HG03097 (cell line): ENCODE data around the gene NTNG1.
"Not testable (repeated sequence)": the region's sequence is repeated elsewhere in the genome, so short reads cannot be mapped to it uniquely, and the experiment has no call there.

ENCODE experiments used
- ATAC-seq: cut with Tn5 transposase; IDR thresholded peaks from one replicate; pipeline ENCODE4 v1.9.1; 2021; ENCODE audit not compliant: unreplicated experiment, low FRiP score

Gene NTNG1

DNA sequence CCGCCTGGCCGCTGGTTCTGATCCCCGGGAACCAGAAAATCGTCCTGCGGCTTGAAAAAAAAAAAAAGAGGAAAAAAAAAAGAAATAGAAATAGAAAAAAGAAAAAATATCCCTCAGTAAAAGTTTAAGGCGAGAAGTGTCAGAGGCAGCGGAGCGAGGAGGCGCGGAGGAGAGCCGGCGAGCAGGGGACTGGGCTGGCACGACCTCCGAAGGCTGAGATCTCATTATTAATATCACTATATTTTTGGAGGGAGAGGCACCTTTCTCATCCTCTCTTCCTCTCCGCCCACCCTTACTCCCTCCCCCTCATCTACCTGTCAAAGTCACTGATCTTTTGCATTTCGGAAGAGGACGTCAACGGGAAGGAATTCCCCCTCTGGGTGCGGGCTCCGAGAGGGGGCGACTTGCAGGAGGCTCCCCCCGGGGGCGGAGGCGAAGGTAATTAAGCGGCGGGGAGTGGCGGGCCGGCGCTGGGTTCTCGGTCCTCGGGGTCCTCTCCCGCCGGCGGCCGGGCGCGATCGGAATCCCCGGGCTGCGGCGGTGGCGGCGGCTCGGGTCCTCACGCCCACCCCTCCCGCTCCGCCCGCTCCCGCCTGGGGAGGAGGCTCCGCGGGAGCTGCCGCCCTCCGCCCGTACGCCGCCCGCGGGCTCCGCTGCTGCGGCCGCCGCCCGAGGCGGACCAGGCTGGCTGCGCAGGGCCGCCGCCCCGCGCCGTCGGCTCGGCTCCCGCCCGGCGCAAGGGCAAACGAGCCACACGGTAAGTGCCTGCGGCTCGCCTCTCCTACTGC is at the start of gene NTNG1:
NTNG1 (plus strand) TSS at position 337 of the 788 bp plus-strand sequence.
- ATAC-seq = no peak

DNA sequence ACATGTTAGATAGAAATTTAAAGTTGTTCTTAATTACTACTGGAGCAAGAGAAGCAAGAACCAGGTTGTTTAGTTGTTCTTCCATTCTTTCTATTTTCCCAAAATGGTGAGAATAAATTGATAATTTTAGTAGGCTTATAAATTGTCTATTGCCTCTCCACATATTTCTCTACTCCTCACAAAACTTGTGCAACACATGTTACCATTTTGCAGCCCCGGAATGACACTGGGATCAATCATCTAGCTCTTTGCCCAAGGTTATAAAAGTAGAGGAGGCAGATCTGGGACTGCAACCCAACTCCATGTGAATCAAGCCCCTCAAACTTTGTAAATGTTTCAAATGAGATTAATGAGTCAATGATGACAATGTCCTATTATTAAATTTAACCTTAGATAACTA is 49.4 kb upstream of the NTNG1 start:
- no peak for ATAC-seq

DNA sequence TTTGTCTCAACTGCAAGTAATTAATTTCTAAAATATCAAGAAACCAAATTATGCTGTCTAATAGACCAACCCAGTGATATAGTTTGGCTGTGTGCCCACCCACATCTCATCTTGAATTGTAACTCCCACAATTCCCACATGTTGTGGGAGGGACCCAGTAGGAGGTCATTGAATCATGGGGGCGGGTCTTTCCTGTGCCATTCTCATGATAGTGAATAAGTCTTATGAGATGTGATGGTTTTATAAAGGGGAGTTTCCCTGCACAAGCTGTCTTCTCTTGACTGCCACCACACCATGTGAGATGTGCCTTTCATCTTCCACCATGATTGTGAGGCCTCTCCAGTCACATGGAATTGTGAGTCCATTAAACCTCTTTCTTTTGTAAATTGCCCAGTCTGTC is 47.4 kb upstream of the NTNG1 start:
- ATAC-seq = not testable (repeated sequence)

DNA sequence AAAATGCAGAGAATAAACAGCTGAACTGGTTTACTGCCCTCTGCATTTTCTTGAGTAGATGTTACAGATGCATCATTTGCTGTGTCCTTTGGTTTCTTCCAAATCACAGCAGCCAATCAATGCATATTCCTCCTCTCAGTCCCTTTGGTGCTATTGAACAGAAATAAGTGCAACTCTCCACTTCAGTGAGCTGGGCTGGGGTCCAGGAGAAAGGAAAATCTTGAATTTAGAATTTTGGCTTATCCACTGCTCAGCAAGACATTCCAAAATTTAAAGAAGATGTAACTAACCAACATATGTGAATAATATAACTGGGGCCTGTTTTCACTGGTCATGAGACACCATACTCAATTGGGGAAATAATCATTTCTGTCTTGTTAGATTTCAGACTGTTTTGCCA is 45.2 kb upstream of the NTNG1 start:
- no peak for ATAC-seq

DNA sequence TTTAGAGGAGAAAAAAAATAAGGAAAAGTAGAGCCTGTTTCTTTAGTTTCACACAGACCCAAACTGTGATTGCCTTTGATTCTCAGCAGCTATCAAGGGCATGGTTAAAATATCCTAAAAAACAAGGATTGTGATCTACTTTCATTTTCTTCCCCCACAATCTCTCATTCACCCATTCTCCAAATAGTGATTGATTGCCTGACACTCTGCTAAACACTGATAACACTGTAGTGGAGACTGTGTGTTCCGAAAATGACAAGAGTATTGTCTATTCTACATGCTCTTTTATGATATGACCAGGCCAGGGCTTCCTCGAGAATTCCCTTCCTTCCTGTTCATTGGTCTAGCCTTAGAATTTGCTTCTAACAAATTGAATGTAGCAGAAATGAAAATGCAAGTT is 44.1 kb upstream of the NTNG1 start:
- ATAC-seq = no peak

DNA sequence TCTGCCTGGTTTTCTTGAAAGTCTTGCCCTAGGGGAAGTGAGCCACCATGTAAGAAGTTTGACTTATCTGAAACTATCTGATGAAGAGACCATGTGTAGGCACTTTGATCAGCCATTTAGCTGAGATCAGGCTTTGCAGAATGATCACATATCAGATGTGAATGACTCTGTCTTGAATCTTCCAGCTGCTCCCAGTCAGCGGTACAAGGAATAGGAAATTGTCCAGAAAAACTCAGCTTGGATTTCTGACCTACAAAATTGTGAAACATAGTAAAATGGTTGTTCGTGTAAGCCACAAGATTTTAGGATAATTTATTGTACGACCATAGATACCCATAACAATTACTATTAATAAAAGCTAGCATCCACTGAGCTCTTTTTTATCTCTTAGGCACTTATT is 41.9 kb upstream of the NTNG1 start:
- no peak for ATAC-seq

DNA sequence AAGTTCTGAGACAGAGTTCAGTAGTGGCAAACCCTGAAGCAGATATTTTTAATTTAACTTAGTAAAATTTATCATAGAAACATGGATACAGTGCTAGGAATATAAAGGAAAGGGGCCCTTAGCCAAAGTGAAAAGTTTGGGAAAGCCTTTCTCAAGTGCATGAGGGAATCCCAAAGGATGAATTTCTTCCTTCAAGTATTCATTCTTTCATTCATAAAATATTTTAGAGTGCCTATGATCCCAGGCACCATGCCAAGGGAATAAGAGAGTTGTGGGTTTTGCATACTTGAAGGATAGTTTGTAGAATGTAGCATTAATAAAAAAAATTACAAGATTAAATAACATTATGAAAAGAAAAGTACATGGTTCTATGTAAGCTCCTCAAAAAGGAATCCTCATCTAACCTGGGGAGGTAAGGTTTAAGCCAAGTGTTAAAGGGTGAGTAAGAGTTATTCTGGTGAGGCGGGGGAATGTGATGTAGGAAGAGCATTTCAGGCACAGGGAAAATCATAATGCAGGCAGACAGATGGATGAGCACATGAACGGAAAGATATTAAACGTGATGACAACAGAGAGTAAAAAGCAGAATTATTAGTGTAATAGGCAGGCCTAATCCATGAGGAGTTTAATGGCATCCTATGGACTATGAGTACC is 40.4 kb upstream of the NTNG1 start:
- no peak for ATAC-seq

DNA sequence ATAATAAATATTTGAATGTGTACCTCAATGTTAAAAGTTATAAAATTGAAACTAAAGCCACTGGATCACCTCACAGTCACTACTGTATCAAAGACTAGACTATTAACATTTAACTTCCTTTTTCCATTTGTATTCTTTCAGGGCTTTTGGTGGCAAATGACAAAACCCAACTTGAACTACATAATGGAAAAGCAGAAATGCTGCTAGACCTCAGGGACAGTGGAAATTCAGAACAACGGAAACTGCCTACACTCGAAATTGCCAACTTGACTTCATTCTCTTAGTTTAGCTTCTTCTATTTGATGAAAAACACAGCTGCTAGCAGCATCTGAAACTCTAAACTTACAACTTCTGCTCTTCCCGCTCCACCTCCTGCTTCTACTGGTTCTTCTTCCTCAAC is 34.9 kb upstream of the NTNG1 start:
- no peak for ATAC-seq

DNA sequence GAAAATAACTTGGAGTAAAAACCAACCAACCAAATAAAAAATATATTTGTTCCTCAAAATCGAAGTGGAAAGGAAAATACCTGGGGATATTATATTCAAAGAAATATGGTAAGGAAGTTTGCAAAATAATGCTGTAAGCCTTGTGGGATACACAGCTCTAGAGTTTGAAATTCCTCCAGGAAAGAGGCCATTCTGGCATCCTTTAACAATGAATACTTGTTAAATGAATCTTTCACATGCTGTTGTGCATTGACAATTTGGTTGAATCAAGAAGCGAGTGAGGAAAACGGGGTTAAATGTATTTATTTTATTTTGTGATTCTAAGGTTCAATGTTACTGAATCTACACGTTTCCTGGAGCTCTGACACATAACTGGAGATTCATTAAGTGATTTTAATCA is 30.5 kb upstream of the NTNG1 start:
- no peak for ATAC-seq

DNA sequence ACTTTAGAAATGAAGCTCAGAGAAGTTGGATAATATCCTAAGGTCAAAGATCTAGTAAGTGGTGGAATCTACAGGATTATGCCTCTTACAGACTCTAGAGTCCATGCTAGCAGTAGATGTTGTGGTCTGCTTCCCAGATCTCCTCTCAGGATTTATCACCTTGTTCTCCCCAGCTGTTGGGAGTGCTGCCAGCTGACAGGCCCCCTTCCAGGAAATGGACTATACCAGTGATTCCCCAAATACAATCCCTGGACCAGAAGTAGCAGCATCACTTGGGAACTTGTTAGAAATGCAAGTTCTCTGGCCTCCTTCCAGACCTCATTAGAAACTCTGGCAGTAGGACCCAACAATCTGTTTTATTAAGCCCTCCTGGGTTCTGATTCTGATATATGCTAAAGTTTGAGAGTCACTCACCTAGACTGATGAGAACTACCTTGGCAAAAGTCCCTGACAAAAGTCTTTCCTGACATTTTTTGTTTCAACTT is 24.5 kb upstream of the NTNG1 start:
- ATAC-seq = no peak

DNA sequence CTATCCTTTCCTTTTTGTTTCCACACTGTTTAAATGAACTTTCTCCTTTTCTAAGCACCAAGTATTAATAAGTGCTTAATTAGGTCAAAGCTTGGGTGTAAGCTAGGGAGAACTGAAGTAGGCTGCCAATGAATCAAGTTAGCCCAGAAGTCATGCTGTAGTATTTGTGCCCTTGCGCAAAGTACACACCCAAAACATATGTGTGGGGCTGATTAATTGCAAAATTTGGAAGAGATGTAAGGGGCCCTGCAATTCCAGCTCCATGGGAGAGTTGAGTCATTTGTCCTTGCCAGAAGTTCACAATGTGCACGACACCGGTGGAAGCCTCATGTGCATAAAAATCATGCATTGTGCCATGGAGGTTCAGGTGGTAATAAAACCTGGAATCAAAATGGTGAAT is 18.6 kb upstream of the NTNG1 start:
- no peak for ATAC-seq

DNA sequence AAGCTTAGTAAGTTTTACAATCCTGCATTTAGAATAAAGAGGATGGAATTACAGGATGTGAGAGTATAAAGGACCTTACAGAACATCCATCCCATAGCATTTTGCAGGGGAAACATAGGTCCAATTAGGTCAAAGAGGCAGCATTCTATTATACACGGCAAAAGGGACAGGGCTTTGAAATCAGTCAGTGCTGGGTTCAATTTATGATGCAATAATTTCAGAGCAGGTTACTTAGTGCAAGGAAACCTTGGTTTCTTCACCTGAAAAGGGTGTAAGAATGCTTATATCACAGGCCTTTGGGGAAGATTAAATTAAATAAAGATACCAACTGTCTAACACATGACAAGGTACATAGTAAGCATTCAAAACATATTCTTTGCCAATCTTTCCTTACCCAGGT is 17.1 kb upstream of the NTNG1 start:
- ATAC-seq = no peak

DNA sequence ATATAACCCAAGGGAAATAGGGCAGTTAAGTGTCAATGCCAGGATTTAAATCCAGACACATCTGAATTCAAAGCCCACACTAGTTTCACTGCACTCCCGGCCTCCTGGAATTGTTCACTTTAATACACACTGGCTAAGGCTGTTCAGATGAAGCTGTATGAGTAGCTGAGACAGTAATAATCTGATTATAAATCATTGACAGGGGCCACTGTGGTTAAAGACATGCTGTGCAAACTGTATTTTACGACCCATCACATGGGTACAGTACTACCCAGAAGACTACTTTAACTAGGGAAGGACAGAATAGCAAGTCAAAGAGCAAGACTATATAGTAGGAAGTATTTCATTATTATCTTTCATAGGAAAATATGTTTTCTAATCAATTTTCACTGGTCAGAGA is 16.1 kb upstream of the NTNG1 start:
- ATAC-seq = no peak

DNA sequence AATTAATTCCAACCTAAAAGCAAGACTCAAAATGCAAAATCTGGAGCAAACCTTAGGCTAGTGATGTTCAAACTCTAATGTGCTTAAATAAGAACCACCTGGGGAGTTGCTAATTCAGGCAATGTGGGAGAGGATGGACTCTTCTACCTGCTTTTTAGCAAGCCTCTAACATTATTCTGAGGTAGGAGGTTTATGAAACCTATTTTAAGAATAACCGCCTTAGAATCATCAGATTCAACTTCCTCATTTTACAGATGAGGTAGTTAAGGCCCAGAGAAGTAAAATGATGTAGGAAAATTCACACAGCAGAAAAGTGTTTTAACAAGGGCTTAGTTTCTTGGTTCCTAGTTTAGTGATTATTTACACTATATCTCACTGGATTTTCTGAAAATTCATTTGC is 8.6 kb upstream of the NTNG1 start:
- no peak for ATAC-seq

DNA sequence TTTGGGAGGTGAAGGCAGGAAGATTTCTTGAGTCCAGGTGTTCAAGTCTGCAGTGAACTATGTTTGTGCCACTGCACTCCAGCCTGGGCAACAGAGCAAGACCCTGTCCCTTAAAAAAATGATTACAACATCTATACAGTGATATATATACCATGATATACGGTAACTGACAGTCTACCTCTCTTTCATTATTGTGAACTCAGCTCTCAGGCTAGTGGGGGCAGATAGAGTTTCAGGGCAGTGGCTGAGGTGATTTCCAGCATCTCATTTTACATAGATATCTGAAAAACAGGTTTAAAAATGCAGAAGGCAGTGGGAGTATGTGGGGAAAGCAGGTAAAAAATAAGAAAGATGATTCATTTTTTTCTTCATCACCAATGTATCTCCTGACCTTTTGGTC is 8.1 kb upstream of the NTNG1 start:
- ATAC-seq = no peak

DNA sequence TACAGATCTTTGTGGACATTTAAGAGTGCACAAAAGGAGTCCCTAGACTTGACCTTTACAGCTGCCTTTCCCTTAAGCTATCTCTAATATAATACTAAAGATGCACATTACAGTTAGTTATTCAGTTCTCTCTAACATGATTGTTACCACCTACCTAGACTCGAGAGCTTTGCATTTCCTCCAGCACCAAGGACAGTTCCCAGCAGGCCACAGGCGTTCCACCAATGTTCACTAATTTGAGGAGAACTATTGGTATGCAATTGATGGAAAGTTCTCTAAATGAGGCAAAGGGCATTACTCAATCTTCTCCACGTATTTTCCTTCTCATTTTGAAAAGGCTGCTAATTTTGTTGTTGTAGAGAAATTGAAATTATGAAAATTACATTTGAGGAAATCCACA is 5.4 kb upstream of the NTNG1 start:
- no peak for ATAC-seq

DNA sequence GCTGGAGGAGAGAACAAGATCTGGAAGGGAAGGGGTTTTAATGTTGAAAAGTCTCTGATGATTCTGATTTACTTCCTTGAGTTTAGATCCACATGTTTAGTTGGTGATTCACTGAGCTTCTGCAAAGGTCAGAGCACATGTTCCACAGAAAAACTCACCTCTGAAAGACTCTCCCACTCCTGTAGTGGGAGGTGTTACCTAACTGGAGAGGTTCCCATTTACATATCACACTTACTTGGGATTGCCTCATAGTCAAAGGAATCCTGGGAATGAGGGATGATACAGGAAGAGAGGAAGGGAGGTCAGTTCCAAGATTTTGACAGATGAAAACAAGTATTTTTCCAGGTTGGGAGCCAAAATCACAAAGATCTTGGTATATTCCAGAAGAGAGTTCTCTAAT is 2.7 kb upstream of the NTNG1 start:
- ATAC-seq = no peak

DNA sequence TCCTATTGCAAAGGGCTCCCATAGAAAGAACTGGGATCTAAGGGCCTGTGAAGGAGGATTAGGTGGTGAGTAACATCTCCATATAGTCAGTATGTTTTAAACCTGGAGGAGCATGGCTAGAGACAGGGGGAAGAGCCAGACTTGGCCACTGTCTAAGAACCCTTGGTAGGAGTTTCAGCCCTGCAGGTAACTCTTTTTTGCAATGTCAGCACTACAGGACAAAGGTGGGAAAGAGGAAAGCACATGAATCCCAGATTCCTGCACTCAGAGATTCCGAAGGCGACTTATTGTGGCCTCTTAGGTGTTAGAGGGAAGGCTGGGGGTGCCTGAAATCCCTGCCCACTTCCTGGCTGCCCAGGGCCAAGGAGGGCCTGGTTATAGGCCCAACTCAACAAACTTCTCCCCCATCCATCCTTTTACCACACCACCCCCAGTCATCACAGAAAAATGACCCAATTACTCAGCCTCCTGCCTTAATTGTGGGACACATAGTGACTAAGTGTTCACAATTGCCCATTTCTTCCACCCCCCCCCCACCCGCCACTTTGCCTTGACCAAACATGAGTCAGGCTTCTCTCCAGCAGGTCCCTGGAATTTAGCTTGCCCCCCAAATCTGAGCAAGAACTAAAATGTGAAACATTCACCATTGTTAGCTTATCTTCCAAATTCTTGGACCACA is 1.9 kb upstream of the NTNG1 start:
- ATAC-seq = no peak

DNA sequence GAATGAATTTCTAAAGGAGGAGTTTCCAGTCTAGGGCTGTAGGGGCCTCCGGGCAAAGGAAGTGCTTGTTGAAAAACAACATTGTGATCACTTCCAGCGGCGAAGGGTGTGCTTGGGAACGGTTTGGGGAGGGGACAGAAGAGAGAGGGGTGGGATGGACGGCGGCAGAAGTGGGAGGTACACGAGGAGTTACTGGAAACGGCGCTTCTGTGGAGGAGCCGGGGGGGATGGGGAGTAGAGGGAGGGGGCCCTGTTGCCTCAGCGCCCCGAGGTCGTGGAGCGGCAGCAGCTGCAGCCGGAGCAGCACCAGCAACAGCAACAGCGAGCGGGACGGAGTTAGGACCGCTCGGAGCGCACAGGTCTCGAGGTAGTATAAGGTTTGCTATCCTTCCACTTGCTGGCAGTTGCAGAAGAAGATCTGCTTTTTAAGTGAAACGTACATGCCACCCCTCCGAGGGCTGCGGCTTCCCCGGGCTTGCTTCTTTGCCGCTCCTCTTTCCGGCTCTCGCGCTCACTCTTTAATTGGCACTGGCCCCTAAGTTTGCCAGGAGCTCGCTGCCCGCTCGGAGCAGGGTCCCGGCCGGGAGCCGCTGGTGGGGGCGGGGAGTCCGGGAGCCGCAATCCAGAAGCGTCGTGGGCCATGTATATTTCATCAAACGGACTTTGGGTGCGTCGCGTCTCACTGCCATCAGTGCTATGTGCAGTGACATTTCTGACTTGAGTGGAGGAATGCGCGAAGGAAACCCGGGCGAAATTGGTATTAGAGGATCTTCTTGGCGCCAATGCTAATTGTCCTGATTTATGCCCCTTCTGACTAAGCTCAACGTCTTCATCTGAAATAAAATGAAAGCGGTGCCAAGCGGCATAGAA is 771 bp upstream of the NTNG1 start:
- ATAC-seq = no peak

DNA sequence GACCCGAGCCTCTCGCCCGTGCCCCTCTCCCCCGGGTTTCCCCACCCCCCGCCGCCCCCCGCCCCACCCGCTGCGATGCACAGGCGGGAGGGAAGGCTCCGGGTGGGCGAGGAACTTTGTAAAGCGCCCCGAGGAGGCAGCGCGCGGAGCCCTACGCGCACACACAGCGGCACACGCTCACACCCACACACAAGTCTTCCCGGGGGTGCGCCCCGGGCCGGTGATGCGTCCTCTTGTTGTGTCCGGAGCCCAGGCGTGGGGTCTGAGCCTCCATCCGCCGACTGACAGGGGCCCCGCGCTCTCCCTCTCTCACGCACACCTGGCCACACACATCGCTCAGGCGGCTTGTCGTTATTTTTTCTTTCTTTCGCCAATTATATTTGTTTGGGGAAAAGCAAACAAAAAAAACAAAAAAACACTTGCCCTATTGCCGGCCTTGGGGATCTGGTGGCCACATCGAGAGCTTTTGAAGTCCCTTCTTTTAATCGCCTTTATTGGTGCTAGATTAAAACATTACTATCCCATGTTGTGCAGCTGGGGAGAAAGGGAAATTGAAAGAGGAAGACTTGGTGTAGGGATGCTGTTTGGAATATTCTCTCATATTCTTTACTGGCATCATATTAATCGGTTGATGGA is 770 bp downstream of the NTNG1 start:
- no peak for ATAC-seq
